GM21360 (cell line): ENCODE measurements around the gene MLF2.
"Not testable (repeated sequence)": the region's sequence is repeated elsewhere in the genome, so short reads cannot be mapped to it uniquely, and the experiment has no call there.

Experiments used
- ATAC-seq: cut with Tn5 transposase; IDR thresholded peaks from one replicate; pipeline ENCODE4 v1.9.1; 2021; ENCODE audit warnings: mild to moderate bottlenecking, moderate library complexity; ENCODE audit not compliant: unreplicated experiment

The MLF2 gene

GRCh38 chr12:6765634-6766581 is 13.0 kb upstream of the MLF2 start, which contains the start of gene PTMS:
Gene PTMS, plus strand, starts transcription at chr12:6766363. Its CDS starts 343 bp downstream, at chr12:6766706.
- ATAC-seq: no peak

DNA sequence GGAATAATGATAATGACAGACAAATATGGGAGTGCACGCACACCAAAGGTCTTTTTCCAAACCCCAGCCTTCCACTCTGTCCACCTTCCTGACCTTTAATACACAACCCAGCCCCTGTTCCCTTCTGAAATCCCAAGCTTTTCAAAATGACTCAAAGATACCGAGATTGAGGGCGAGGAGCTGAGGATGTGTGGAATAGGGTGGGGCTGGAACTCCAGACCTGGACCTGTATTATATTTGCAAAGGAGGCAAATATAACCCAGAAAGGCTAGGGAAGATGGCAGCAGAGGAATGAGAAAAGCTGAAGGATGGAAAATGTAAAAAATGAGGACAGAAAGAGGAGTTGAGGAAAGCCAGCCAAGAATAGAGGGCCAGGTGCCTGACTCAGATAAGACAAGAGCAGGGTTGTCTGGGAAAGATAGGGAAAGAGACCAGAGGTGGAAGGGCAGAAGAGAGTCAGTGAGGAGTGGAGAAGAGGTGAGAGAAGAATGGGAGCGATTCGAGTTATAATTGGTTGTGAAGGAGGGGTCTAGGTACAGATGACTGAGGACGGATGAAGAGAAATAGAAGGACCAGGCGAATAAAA is 12.2 kb upstream of the MLF2 start:
- ATAC-seq: no peak

- ATAC-seq: peak; percentile 69
Measured at GRCh38 chr12:6764011-6764828, 11.3 kb upstream of the MLF2 start.

DNA sequence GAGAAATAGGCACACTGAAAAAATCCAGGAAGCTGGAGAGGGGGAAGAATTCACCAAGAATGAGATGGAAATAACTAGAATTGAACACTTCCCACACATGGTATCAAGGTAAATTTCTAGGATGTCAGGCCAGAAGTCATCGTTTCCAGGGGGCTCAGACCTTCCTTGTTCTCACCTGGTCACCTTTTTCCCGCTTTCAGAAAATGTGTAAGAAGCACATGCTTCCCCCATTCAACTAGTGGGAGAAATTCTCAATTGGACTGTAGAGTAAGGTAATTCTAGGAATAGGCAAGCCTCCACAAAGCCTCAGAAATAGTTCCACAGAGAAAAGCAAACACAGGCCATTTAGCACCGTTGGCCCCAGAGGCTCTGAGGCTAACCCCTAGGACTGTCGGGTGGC is 10.4 kb upstream of the MLF2 start:
- no peak for ATAC-seq

DNA sequence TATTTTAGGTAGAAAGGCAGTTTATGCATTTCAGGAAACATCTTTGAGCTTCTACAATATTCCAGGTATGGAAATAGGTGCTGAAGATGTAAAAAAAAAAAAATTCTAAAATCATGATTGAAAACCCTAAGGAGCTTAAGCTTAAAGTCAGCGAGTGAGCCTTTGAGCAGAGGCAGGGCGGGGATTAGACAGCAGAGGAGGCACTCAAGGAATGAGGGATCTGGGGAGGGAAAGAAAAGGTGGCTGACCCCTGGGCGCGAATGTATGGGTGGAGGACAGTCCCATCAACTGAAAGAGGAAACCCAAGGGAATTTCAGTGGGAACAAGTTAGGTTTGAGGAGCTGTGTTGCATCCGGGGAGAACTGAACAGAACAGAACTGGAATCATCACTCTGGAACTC is 6.8 kb upstream of the MLF2 start:
- no peak for ATAC-seq

GRCh38 chr12:6758506-6759095 is 5.7 kb upstream of the MLF2 start:
- ATAC-seq: no peak

- no peak for ATAC-seq
Measured at GRCh38 chr12:6757028-6757690, 4.2 kb upstream of the MLF2 start.

DNA sequence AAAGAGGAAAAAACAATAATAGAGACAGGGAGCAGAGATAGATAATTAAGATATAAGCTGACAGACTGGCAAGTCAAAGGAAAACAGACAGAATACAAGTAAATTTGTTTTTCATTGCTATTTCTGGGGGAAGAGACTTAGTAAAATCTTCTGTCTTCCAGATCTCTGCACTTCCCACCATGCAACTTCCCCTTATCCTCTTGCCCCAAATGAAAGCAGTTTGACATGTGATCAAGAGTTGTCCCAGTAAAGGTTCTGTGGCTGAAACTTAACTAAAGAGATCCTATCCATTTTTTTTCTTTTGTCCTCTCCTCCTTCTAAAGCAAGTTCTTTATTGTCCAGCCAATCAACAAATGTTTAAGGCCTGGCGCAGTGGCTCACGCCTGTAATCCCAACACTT is 1.5 kb upstream of the MLF2 start:
- no peak for ATAC-seq

DNA sequence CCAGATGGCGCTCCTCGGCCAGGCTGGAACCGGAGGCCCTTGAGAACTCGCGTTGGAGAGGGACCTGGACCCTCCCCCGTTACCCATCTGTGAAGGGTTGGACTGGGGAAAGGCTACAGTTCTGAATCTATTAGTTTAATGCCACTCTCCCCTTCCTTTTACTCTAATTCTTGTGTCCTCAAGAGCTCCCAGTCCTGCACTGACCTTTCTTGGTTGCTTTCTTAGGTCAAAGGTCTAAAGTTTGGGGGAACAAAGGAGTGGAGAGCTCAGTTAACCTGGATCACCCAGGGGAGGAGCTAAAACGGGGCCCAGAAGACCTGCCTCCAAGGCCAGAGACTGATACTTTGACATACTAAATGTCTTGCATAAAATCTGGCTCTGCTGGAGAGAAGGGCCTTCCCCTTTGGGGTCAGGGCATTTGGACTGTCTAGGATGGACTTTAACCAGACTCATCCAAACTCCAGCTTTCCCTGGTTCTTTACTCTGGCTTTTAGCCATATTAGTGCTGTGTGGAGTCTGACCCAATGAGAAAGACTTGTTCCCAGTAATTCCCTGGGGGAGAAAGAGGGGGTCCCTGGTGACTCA is 923 bp upstream of the MLF2 start:
- no peak for ATAC-seq

DNA sequence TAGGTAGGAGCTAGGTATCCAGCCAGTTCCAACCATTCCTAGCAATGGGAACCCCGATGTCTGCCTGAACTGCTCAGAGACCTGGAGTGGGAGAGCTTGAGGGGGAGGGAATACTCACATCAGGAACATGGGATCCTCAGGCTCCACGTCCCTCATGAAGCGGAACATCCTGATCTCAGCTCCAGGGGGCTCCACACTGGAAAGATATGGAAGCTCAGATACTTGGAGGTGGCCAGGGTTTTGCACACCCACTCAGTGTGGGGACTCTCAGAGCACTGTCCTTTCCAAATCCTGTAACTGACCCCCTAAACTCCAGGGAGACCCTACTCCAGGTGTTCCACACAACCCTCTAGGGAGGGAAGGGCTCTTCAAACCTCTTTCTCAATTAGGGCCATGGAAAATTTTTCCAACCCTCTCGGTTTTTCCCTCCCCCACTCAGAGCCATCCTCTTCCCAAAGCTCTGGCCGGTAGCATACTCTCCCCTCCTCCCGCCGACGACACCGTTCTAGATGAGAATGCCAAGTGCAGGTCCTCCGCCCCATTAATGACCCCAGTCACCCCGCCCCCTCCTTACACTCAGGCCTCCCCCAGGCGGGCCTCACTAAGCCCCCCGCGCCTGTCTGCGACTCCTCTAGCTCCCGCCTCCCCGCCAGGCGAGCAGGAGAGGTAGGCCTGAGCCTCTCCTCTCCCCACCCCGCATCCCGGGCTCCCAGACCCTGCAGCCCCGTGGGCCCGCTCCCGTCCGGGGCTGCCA is 597 bp downstream of the MLF2 start:
- ATAC-seq: no peak

DNA sequence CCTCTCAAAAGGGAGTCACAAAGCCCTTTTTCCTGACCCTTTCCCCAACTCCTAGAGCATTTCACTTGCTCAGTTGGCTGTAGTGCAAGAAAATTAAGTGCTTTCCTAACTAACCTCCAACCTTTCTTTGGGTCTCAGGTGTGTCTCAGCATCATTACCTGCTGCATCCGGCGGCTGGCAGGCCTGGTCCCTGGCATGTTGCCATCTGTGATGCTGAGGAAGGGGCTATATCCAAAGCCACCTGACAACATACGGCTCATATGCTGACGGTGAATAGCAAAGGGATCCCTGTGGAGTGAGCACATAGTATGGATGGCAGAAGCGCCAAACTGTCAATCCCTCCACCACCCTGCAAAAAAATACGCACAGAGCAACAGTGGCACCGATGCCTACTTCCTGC is 1.2 kb downstream of the MLF2 start:
- no peak for ATAC-seq

DNA sequence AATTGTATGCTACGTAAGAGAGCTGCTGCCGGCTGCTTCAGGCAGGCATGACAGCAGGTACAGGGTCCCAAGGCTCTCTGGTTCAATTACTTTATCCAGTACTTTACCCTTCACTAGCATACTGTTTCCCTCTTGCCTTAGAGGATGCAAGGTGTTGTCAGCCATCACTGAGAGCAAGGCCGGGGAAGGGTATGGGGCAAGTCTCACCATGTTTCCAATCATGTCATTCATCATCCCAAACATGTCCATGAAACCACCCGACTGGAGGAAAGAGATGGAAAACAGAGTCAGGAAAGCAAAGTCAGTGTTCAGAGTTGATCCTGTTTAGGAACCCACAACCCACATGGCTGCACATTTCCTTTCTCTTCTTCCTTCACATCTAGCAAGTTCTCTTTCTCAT is 2.4 kb downstream of the MLF2 start:
- ATAC-seq: no peak

DNA sequence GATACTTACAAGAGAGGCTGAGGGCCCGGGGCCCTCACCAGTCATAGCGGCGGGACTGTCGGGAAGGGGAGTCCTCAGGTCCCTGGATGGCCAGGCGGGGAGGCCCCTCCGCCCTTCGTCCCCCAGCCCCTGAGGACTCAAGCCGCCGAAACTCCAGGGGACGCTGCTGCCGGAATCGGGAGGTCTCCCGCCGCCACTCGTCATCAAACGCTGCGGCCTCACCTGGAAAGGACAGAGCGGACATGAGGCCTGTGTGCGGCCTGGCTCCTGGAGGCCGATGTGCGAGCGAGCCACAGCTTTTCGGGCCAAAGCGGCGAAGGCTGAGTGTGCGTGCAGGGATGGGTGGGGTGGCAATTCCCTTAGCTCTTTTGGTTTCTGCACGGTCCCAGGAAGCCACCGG is 4.2 kb downstream of the MLF2 start:
- no peak for ATAC-seq

GRCh38 chr12:6747216-6747615 is 5.7 kb downstream of the MLF2 start:
- no peak for ATAC-seq

DNA sequence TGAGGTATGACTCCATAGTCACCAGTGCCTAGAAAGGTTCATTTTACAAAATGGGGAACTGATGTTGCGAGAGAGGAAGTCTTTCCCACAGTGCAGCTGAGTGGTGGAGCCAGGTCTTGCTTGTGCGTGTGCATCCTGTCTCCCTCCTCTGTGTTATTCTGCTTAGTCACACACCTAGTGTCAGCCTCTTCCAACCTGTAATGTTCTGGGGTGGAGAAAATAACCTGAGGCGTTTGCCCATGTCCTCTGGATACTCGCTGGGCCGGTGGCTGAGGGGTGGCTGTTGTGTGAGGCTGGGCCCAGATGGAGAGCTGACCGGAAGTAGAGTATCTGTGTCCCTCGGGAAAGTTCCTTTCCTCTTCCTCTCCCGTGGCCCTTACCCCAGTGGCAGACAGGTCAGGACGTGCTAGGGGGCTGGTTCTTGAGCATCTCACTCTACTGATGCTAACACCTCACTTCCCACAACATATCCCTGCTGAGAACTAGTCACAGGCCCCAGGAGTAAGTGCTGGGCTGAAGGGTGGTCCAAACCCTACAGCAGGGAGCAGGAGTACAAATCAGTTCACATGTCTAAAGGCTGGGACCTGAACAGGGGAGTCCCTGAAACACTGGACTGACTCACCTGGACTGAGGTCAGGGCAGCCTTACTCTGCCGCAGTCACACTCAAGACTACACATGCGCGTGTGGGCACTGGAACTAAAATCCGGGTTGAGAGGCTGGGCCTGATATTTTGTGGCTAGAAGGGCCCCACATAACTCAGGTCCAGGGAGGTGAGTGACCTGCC is 7.0 kb downstream of the MLF2 start:
- ATAC-seq: no peak

DNA sequence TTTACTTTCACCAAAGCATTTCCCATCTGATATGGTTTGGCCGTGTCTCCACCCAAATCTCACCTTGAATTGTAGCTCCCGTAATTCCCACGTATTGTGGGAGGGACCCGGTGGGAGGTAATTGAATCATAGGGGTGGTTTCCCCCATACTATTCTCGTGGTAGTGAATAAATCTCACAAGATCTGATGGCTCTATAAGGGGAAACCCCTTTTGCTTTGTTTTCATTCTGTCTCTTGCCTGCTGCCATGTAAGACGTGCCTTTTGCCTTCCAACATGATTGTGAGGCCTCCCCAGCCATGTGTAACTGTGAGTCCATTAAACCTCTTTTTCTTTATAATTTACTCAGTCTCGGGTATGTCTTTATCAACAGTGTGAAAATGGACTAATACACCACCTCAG is 9.6 kb downstream of the MLF2 start:
- ATAC-seq: not testable (repeated sequence)

DNA sequence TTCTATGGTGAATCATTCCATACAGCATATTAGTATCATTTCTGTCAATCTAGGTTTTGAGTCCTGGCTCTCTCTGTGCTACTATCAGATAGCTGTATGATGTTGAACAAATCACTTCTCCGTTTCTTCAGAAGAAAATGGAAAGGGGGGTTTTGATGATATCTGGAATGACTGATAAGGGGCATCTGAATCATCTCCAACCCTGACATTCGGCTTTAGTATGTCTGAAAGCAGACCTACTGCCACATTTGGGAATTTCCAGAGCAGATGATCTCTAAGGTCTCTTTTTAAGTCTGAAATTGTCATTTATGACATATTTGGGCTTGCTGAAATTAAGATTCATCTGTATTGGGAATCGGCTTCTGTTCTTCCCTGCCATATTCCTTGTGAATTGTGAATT is 10.1 kb downstream of the MLF2 start:
- no peak for ATAC-seq

GRCh38 chr12:6742080-6742479 is 10.9 kb downstream of the MLF2 start:
- not testable (repeated sequence) for ATAC-seq

GRCh38 chr12:6736754-6737153 is 16.2 kb downstream of the MLF2 start:
- ATAC-seq: no peak
